Transverse colon (tissue), 4 donors: ENCODE data around the gene PGLYRP4. TPM values are rescaled to one million over a fixed set of nuclear protein-coding genes. Genes with fewer than 3 reads are reported as not detected.

Experiments
- DNase-seq: peaks from one replicate; pipeline ENCODE4 v3.0.0-alpha.2; 2019
- H3K27ac ChIP-seq, 4 donors: fragments of 200-600 bp; sonication (generic); 2 replicates each; pipeline ENCODE4 v1.5.1; 2016 to 2018; ENCODE audit warnings: inconsistent platforms in 4 of 4
- H3K27me3 ChIP-seq: fragments of 200-600 bp; sonication (generic); 2 replicates; pipeline ENCODE4 v1.5.1; 2017; ENCODE audit warnings: inconsistent platforms
- H3K36me3 ChIP-seq, 4 donors: fragments of 200-600 bp; sonication (generic); 2 replicates each; pipeline ENCODE4 v1.5.1; 2017 to 2019; ENCODE audit warnings: inconsistent platforms in 4 of 4
- H3K4me1 ChIP-seq, 4 donors: fragments of 200-600 bp; sonication (generic); 2 replicates each; pipeline ENCODE4 v1.5.1; 2017 to 2020; ENCODE audit warnings: inconsistent platforms in 4 of 4
- H3K4me3 ChIP-seq, 4 donors: fragments of 200-600 bp; sonication (generic); 1 replicate in 1 of 4; 2 replicates in 3 of 4; pipeline versions ENCODE4 v1.5.1 to v1.6.1; 2017 to 2019; ENCODE audit warnings: inconsistent platforms in 4 of 4
- H3K9me3 ChIP-seq, 2 donors: fragments of 200-600 bp; sonication (generic); 2 replicates each; pipeline ENCODE4 v1.5.1; 2017 to 2019; ENCODE audit warnings: inconsistent platforms in 2 of 2
- CTCF ChIP-seq, 5 experiments: fragments of 200-600 bp in 3 of 5; fragments of 450-650 bp in 2 of 5; sonication (generic) in 3 of 5; IDR thresholded peaks; 1 replicate in 2 of 5; 2 replicates in 3 of 5; pipeline ENCODE4 v1.5.1; 2016 to 2017; ENCODE audit warnings: antibody characterized with exemption in 5 of 5, inconsistent platforms in 3 of 5, mild to moderate bottlenecking in 2 of 5, moderate library complexity in 1 of 5
- EP300 ChIP-seq: sonication (generic); formaldehyde crosslinking; IDR thresholded peaks from one replicate; pipeline ENCODE4 v1.6.1; 2017; ENCODE audit warnings: antibody characterized with exemption, low read depth
- POLR2A ChIP-seq: fragments of 450-650 bp; IDR thresholded peaks from one replicate; pipeline ENCODE4 v1.6.1; 2016; ENCODE audit warnings: antibody characterized with exemption, mild to moderate bottlenecking, moderate library complexity
- POLR2AphosphoS5 ChIP-seq, 3 donors: sonication (generic); formaldehyde crosslinking; IDR thresholded peaks; one replicate each; pipeline ENCODE4 v1.6.1; 2016; ENCODE audit warnings: antibody characterized with exemption in 3 of 3
- WGBS, 2 donors: methylation state at CpG; one replicate each; pipeline ENCODE4 v1.1.5; 2018; ENCODE audit warnings: low coverage in 1 of 2; 5-methylcytosine and 5-hydroxymethylcytosine counted together
- in situ Hi-C, 4 donors: fragments of 200-750 bp; cut with MboI; loops; one replicate each; pipeline versions ENCODE4 v1.15.0 to v1.15.1; 2017; ENCODE audit warnings: low sequenced_read_pairs in 3 of 4, low pct_ligation_motif_present in 1 of 4, low pct_unique_long_range_greater_than_20kb in 1 of 4
- intact Hi-C: fragments of 100-400 bp; cut with DNase I; formaldehyde crosslinking; loops from one replicate; pipeline ENCODE4 v1.15.1; 2023; ENCODE audit warnings: low total_unique reads
- total RNA-seq, 4 donors: library from RNA; depleted of rRNA; stranded (reverse); fragments of >200 nt; gene quantifications; one replicate each; pipeline ENCODE4 v1.1.0, GENCODE V29; 2016

The PGLYRP4 gene
- total RNA-seq, 4 donors from 2014 or later = not detected

- H3K4me3 ChIP-seq = no peak overlapping the region
- H3K27ac ChIP-seq = no peak overlapping the region
- no peaks in the 10 kb centered on the region for H3K4me1 ChIP-seq
- H3K27me3 ChIP-seq = peaks cover 8% of the 10 kb centered on the region
- intact Hi-C loops (no loop called here), in situ Hi-C loops (loop anchor here in 1 of 4 donors (25.0 kb wide), 1 partner anchor 224 kb away; no protein-coding TSS in a partner anchor)
- H3K9me3 ChIP-seq = no peaks in the 10 kb centered on the region
- no peak for DNase-seq
- TF ChIP-seq EP300 (no peak), POLR2A (no peak), POLR2AphosphoS5 (IDR thresholded peaks at IDR 0.05) (no peak), CTCF (IDR thresholded peaks at IDR 0.05) (no peak)
- H3K36me3 ChIP-seq = no peaks in the 10 kb centered on the region
- WGBS, 2 donors = 75 to 76% methylated on average over 2 to 3 of the region's 3 CpGs
Measured at GRCh38 chr1:153363641-153364040, 15.0 kb upstream of the PGLYRP4 start.

GRCh38 chr1:153362187-153362775, 13.6 kb upstream of the PGLYRP4 start:
- Histone ChIP-seq H3K27me3 (peaks cover 8% of the 10 kb centered on the region), H3K4me1 (peaks cover 0 to 4% (median 0%) of the 10 kb centered on the region in 4 donors), H3K9me3 (no peaks in the 10 kb centered on the region), H3K27ac (no peak overlapping the region), H3K4me3 (no peak overlapping the region), H3K36me3 (no peaks in the 10 kb centered on the region)
- WGBS, 2 donors = 65% methylated on average over 3 of the region's 3 CpGs; no CpG with 5 or more reads in 1 of the 2 donors
- in situ Hi-C loops (loop anchor here in 1 of 4 donors (25.0 kb wide), 1 partner anchor 225 kb away; no protein-coding TSS in a partner anchor), intact Hi-C loops (no loop called here)
- DNase-seq = no peak
- TF ChIP-seq EP300 (no peak), POLR2A (no peak)

- Histone ChIP-seq H3K4me1 (peaks cover 0 to 4% (median 0%) of the 10 kb centered on the region in 4 donors), H3K36me3 (no peaks in the 10 kb centered on the region), H3K27ac (no peak overlapping the region), H3K27me3 (peaks cover 8% of the 10 kb centered on the region), H3K9me3 (no peaks in the 10 kb centered on the region), H3K4me3 (no peak overlapping the region)
- TF ChIP-seq CTCF (IDR thresholded peaks at IDR 0.05) (no peak), EP300 (no peak), POLR2AphosphoS5 (IDR thresholded peaks at IDR 0.05) (no peak), POLR2A (no peak)
- intact Hi-C loops = no loop called here
- in situ Hi-C loops = loop anchor here in 1 of 4 donors (25.0 kb wide), 1 partner anchor 226 kb away; no protein-coding TSS in a partner anchor
- no peak for DNase-seq
- WGBS, 2 donors = 79% methylated on average over 4 of the region's 4 CpGs; no CpG with 5 or more reads in 1 of the 2 donors
Measured at GRCh38 chr1:153361480-153362109, 13.0 kb upstream of the PGLYRP4 start.

- intact Hi-C loops (no loop called here), in situ Hi-C loops (loop anchor here in 1 of 4 donors (25.0 kb wide), 1 partner anchor 226 kb away; no protein-coding TSS in a partner anchor)
- WGBS, 2 donors = 81% methylated on average over 11 of the region's 11 CpGs; no CpG with 5 or more reads in 1 of the 2 donors
- Histone ChIP-seq H3K27me3 (peaks cover 8% of the 10 kb centered on the region), H3K36me3 (no peaks in the 10 kb centered on the region), H3K4me3 (no peak overlapping the region), H3K27ac (no peak overlapping the region), H3K9me3 (no peaks in the 10 kb centered on the region), H3K4me1 (peaks cover 0 to 4% (median 0%) of the 10 kb centered on the region in 4 donors)
- no peak for DNase-seq
- TF ChIP-seq POLR2AphosphoS5 (IDR thresholded peaks at IDR 0.05) = no peak
- no peak for TF ChIP-seq EP300
- TF ChIP-seq CTCF (IDR thresholded peaks at IDR 0.05) = no peak
- no peak for TF ChIP-seq POLR2A
Measured at GRCh38 chr1:153360592-153361479, 12.2 kb upstream of the PGLYRP4 start.
